Activated naive CD4-positive, alpha-beta T cell (primary cell): Measurements from ENCODE around the gene FAM98B.

Experiments
- DNase-seq, 4 experiments: peaks; one replicate each; lab custom pipeline; 2025; lab: John Stamatoyannopoulos, UW

Gene FAM98B

DNA sequence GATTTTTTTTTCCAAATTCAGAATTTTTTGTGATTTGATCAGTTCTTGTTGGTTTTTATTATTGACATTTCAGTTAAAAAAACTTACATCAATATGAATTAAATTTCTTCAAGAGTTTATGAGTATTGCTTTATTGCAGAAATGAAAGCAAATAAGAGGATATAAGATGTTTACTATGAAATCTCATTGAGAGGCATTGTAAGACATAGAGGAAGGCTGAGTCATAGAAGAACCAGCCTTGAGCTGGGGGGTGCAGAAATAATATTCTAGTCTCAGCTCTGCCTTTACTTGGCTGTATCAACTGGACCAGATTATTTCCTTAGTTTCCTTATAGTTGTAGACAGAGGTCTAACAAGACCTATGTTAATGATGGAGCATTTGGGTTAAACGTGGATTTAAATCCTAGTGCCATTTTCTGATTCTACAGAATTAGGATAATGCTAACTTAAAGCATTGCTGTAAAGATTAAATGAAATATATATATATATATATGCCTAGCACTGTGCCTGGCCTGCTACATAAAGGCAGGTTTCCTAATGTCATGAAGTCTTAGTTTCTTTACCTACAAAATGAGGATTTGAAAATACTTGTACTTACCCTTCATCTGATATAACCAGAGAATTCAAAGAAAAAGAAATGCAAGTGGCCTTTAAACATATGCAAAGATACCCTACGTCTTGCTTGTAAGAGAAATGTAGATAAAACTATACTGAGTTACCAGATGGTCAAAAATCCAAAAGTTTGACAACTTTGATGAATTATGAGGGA, 7.3 kb downstream of the FAM98B start:
- no peak for DNase-seq

DNA sequence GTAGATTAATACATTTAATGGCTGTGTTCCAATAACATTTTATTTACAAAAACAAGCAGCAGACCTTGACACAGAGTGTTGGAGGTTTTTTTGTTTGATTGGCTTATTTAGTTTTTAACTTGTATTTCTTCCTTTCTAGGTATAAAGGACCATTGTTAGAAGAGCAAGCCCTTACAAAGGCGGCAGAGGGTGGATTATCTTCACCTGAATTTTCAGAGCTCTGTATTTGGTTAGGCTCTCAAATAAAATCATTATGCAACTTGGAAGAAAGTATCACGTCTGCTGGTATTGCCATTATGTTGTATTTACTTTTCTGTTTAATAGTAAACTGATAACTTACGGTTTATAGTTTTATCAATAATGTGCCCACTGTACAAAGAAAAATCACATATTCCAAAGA, 10.0 kb downstream of the FAM98B start:
- DNase-seq: no peak

DNA sequence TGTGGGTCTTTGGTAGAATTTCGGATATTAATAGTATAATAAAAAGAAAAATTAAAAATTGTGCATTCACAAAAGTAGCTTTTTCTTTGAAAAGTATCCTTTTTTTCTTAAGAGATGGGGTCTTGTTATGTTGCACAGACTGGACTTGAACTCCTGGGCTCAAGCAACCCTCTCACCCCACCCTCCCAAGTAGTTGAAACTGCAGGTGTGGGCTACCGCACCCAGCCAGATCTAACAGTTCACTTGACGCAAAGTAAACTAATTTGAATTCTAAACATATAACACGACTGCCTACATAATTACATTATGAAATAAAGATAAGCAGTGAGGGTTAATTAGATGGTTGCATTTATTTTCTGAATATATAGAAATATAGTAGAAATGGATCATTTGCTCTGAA, 10.7 kb downstream of the FAM98B start:
- DNase-seq: no peak

DNA sequence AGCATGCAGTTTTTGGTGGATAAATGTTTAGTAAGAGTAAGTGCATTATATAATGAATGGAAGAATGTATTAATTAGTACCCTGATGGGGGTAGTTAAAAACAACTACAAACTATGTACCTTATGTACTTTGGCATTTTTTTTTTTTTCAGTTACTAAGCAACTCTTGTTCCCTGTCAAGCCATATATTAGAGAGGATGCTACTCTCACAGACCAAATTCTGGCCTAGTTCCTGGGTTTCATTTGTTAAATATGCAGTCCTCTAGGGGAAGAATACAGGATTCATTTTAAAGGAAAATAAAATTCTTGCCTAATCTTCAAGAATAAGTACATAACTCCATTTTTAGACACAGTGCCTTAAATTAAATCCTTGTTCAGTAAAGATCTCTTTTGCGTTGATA, 16.9 kb downstream of the FAM98B start:
- DNase-seq: no peak

DNA sequence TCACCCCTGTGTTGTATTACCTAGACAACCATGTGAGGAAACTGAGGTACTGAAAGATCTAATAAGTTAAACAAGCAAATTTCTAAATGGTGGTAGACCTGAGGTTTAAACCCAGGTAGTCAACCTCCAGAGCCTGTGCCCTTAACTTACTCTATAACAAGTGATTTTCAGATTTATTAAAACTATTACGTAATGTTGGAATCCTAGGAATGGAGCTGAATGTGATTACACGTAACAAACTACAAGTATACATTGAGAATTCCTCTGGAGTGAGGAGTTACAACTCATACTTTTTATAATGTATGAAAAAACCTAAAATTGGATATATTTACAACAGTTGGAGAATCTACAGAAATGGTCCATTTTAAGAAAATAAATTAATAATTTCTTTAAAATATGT, 18.0 kb downstream of the FAM98B start:
- no peak for DNase-seq

- no peak for DNase-seq
Measured at GRCh38 chr15:38474155-38474757, 20.3 kb downstream of the FAM98B start.

GRCh38 chr15:38475361-38475760, 21.4 kb downstream of the FAM98B start:
- DNase-seq: no peak

- no peak for DNase-seq
Measured at GRCh38 chr15:38476120-38476519, 22.2 kb downstream of the FAM98B start.

DNA sequence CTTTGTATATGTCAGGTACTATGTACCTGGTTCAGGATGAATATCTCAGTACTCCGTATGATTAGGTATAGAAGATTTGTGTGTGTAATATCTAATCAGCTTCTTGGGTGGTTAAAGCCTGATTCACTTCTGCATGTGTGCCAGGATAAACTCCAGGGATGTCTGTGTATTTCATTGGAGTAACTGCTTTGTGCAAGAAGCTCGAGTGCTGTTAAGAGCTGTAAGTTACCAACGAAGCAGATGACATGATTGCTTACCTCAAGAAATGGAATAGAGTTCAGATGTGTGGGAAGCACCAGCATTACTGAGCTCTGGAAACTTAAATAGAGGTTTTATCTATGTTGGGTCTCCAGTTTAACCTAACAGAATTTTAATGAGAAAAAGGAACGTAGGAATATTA, 23.7 kb downstream of the FAM98B start:
- DNase-seq: no peak

DNA sequence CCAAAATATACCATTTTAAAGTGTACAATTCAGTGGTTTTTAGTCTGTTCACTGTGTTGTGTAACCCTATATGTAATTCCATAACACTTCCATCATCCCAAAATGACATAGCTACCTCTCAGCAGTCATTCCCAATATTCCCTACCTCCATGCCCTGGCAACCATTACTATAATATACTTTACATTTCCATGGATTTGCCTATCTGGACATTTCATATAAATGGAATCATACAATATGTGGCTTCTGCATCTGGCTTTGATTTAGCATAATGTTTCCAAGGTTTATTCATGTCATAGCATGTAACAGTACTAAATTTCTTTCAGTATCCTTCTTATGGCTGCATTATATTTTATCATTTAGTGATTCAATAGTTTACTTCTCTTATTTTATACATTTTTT, 25.3 kb downstream of the FAM98B start:
- DNase-seq: no peak

- DNase-seq: no peak
Measured at GRCh38 chr15:38479756-38480155, 25.8 kb downstream of the FAM98B start.

DNA sequence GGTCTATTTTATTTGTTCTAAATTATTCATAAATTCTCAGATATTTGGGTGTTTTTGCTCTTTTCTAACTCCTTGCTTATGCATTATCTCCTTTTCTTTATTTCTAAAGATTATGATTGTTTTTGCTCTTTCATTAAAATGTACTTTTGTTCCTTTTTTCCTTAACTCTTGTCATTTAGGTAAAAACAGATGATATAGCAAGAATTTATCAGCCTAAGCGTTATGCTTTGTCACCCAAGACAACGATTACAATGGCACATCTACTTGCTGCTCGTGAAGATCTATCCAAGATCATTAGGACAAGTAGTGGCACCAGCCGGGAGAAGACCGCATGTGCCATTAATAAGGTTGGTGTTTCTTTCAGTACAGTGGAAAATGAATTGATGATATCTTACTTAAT, 27.2 kb downstream of the FAM98B start:
- no peak for DNase-seq

DNA sequence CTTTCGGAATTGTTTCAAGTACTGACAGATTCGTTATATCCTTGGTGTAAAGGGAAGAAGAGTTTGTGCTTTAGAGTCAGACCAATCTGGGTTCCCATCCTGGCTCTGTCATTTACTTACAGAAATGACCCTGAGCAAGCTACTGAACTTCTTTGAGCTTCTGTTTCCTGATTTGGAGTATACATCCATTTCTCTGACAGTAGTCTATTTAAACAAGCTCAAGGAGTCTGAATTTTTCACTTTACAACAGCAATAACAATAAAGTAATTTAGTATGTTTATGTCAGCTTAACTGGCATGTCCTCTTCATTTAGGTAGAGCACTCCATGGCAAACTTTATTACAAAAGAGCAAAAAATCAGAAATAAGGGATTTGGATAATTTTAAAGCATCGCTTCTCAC, 27.8 kb downstream of the FAM98B start:
- DNase-seq: no peak

DNA sequence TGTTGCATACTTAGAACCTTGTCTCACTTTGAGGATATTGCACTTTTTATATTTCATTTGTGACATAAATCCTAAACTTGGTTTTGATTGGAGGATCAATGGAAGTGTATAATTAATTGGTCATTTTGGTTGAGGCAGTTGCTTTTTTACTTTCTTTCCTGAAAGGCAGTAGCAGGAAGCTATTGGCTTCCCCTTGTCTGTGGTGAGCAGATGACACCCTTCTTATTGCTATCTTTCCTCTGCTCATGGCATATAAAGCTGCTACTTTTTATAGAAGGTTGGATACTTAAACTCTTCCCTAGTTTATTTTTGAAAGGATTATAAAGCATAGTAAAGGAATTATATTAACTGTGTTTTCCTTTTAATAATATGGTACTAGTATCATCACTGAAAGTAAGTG, 28.6 kb downstream of the FAM98B start:
- DNase-seq: no peak

DNA sequence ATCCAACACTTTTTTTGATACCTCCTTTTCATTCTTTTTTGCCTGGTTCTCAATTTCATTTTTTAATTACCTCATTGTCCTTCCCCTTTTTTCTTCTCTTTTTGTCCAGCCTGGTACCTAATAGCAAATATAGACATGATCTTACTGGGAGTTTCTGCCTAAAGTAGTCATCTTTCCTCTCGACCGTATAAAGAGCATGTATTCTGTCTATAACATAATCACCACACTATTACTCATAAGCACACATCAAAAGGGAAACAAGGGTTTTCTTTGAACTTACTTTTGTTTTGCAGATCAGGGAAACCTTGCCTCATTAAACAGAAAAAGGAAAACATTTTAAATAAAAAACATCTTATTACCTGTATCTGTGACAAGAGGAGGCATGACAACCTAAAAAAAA, 33.0 kb downstream of the FAM98B start:
- no peak for DNase-seq

DNA sequence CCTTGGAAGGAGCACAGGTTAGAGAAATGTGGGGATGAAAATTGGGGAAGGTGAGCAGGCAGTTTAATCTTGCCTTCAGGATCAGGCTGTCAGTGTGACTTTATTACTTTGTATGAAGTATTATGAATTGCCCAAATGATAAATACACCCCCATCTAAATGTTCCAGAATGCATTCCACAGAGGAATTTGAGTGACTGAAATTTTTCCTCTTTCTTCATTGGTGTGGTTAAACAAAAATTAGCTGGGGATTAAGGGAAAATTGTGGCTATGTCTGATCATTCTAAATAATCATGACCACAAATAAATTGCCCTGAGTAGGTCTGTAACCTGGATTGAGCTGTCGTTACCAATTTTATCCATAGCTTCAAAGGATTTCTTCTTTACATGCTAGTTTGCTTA, 33.5 kb downstream of the FAM98B start:
- no peak for DNase-seq

GRCh38 chr15:38490242-38490922, 36.5 kb downstream of the FAM98B start:
- no peak for DNase-seq

- DNase-seq: no peak
Measured at GRCh38 chr15:38496151-38496550, 42.2 kb downstream of the FAM98B start.

GRCh38 chr15:38499651-38500050, 45.7 kb downstream of the FAM98B start:
- no peak for DNase-seq

GRCh38 chr15:38503496-38503895, 49.6 kb downstream of the FAM98B start:
- DNase-seq: no peak

GRCh38 chr15:38504680-38505467, 50.9 kb downstream of the FAM98B start:
- no peak for DNase-seq

DNA sequence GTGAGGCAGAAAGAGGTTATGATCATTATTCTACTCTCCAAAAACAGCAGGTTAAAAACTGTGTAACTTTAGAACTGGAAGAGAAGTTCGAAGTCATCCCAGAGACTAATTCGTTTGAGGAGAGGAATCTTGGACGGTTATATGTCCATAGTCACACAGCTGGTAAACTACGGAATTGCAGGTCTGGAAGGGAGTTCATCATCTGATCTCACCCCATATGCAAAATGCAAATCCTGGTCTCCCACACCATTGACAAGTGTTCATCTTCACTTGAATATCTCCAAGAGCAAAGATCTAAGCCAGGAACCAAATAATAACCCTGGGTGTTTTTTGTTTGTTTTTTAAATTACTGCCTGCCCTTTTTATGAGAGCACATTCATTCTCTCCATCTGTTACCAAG, 53.1 kb downstream of the FAM98B start:
- no peak for DNase-seq

DNA sequence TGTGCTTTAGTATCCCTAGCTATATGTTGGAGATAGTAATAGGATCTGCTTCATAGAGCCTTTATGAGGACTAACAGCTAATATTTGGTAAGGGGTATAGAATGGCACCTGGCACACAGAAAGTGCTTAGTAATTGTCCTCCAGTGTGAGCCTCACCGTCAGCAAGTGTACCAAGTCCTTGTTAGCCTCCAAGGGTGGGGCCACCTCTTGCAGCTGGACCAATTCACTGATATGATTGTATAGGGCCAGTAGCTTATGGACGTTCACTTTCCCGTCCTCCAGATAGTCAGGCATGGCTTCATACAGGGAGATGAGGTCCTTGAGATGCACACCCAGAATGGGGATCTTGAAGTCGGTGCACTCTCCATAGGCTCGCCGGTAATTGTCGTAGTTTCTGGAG, 53.6 kb downstream of the FAM98B start:
- no peak for DNase-seq
